Stimulated activated CD8-positive, alpha-beta memory T cell treated with anti-CD3 and anti-CD28 coated beads, Interleukin-4, amount 100 ng/mL, for 24 hours (primary cell): ENCODE data around the gene BACE2.
A peak's percentile ranks its signal among the peaks of the same experiment; 100 is the strongest.

Source experiments
- DNase-seq: peaks from one replicate; pipeline ENCODE4 v3.0.0-alpha.2; 2020; ENCODE audit warnings: low read depth

BACE2 gene

DNA sequence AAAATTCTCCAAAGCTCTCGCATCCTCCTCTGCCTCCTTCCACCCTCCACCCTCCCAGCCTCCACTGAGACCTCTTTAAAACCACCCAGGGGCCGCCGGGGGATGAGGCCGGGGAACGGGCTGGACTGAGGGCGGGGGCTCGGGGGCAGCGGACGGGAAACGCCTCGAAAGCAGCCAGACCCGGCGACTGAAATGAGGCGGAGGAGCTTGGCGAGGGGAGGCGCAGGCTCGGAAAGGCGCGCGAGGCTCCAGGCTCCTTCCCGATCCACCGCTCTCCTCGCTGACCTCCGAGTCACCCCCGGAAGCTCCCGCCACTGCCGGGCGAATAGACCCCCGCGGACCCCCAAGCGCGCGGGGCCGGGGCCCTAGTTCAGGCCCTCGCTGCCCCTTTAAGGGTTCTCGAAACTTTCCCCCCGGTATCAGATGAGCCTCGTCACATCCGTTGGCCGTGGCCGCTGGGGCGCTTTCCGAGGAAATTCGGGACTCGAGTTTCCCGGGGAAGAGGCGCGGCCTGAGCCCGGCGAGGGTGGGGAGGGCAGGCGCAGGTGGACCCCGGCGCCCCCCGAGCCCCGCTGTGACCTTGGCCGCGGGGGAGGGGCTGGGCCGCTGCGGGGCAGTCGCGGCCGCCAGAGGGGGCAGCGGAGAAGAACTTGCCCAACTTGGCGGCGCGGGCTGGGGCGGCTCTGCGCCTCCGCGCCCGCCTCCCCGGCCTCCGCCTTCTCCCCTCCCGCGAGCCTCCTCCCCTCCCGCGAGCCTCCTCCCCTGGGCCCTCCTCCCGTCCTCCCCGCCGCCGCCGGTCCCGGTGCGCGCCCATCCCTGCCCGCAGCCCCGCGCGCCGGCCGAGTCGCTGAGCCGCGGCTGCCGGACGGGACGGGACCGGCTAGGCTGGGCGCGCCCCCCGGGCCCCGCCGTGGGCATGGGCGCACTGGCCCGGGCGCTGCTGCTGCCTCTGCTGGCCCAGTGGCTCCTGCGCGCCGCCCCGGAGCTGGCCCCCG lies at the start of gene BACE2:
TSS of gene BACE2 (plus strand) at position 813 of the 995 bp plus-strand sequence. CDS start at position 917, 104 bp downstream.
- peak; percentile 10 for DNase-seq

DNA sequence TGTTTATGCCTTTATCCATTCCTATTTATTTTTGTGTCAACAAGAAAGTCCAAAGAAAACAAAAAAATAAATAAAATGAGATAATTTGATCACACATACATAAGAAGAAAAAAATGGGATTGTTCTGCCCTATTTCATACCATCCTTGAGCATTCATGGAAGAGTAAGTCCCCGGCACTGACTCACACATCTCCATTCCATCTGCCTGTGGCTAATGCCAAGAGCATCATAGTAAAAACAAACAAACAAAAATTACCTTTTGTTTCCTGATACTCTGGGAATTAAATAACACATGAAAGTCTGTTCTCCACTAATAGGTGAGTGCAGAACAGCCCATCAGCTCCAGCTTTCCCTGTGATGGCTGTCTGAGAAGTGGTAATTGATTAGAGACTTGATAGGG lies 48.1 kb upstream of the BACE2 start:
- DNase-seq = no peak

DNA sequence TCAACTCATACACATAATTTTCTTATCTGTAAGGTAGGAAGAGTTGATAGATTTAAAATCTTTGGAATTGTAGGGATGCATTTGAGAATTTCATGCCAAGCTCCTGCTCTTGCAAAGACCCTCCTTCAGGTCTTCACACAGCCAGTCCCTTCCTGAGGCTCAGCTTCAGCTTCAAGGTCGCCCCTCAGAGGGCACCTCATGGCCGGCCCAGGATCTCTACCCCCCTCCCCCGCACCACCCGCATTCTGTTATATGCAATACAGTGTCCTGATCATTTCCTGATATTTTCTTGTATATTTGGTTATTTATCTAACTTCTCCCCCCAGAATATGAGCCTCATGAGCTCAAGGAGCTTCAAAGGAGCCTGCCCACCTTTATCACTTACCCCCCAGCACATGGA lies 47.0 kb upstream of the BACE2 start:
- DNase-seq = no peak

DNA sequence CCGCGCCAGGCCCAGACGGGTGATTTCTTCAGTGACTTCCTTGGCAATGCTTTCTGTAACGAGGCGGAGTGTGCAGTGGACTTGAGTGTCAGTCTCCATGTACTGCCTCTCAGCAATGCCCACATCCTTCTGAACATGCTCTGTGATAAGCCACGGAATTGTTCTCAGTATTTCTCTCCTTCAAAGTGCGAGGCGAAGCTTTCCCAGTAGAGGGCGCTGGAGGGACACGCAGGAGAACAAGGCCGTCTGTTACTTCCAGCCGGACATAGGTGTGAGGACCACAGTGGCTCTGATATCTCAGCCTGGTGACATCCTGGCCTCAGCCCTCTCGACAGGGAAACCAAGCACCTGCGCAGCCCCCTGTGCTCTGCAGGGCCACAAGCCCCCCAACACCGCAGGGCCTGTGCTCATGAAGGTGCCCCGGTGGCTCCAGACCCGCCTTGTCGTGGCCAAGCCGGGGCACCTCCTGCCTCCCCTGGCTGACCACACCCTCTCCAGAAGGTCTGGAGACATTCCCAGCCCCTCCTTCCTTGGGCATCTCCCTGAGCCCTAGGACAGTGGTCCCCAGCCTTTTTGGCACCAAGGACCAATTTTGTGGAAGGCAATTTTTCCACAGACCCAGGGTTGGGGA lies 46.1 kb upstream of the BACE2 start:
- DNase-seq = peak; percentile 27

DNA sequence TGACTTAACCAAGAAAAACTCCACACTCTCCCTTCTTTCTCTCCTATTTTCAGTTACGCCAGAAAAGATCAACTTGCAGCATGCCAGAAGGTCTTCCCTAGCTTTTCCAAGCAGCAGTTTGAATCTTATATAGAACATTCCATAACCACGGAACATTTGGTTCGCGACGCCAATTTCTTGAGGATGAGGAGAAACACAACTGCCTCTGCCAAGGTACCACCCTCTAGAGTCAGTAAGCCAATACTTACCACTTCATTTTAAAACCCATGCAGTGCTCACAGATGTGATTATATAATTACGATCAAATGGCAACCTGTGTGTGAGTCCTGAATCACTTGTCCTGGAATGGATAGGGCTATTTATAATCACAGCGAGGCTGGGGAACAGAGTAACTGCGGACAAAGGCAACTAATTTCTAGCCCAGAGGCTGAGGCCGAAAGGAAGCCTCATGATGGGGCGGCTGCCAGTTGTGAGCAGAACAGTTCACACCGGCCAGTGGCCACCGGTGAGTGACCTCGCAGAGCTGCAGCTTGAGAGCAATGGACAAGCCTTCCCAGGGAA lies 43.2 kb upstream of the BACE2 start:
- DNase-seq = no peak

DNA sequence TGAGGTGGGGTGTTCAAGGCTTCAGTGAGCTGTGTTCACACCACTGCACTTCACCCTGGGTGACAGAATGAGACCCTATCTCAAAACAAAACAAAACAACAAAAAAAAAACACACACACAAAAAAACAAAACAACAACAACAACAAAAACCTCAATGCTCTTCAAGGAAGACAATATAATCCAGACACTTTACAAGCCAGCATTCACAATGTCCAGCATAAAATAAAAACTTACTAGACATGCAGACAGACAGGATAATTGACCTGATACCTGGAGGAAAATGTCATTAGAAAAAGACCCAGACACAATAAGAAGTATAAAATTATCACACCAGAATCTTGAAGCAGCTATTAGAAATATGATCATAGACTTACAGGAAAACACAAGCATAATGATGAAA lies 39.0 kb upstream of the BACE2 start:
- DNase-seq = no peak

DNA sequence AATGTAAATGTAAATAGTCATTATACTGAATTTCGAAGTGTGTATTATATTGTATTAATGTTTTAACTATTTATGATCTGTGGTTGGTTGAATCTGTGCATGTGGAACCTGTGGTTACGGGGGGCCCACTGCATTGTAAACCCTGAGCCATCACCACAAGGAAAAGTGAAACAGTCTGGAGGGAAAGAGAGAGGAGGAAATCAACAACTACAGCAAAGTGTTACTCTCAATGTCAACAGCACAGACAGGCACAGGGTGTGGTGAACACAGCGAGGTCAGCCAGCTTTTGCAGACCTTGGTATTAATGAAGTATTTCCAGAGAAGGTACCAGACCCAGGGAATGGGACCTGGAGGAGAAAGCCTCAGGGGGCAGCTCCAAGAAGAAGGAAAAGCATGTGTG lies 37.1 kb upstream of the BACE2 start:
- no peak for DNase-seq

DNA sequence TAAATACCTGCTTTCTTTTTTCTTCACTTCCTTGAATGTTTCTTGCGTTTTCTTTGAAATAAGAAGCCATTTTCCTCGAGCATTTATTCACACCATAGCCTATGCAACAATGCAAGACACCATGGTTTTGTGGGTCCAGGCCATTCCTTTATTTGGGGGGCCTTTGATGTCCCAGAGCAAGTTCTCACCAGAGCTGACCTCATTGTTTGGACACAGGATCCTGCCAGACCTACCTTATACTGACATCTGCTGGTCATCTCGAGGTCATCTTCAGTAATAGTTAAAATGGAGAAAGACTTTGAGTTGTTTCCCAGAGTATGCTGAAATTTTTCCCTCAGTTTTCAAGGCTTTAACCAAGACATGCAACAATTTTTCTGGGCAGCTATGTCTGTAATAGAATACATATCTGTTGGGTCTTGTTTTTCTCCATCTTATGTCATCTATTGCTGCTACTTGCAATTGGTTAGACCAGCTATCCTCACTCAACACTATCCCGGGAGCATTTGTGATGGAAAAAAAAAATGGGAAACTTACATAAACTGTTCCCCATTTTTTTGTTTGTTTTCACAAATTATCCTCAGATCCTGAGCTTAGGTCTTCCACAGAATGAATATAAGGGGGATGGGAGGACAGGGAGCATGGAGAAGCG lies 34.0 kb upstream of the BACE2 start:
- DNase-seq = no peak

DNA sequence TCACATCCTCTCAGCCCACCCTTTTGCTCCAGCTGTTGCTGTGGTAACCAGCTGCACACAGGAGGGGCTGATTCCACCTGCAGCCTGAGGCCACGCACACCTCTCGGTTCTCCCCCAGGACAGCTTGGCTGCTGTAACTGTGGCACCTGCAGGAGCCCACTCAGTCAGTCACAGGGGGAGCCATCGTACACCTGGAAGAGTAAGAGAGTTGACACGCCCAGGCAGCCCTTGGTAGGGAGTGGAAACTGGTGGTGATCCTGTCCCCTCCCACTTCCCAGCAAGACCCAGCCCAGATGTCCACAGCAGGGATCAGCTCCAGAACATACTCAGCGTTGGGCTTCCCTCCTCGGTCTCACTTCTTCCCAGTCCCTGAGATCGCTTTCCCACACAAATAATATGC lies 32.2 kb upstream of the BACE2 start:
- DNase-seq = no peak

DNA sequence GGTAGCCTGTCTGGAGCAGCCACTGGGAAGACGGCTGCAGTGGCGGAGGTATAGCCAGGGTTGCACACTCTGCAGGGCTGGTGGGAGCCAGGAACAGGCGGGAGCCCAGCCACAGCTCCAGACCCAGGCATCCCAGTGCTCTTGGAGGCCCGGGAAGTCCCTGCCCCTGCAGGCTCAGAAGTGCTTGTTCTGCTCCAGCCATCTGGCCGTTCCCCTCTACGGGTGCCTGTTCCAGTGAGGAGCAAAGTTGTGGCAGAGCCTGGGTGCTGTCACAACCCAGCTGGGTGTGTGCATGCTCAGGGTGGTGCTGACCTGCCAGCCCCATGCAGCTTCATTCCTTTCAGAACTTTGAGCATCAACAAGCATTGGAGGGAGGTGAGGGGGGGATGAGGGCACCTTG lies 31.7 kb upstream of the BACE2 start:
- DNase-seq = no peak

DNA sequence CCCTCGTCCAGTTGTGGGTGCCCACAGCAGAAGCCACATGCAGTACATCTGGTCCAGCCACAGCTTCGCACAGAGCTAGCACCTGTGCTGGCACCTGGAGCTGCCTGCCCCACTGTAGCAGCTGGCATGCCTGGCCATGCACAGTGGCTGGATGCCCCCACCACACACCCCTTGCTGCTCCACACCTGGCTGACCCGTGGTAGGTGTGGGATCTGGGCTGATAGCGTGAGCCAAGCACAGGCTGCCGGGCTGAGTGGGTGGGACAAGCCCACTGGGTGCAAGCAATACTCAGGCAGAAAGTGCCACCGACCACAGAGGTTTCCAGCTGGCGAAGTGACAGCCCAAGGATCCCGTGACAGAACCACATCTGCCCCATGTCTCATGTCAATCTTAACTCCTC lies 30.6 kb upstream of the BACE2 start:
- DNase-seq = no peak

DNA sequence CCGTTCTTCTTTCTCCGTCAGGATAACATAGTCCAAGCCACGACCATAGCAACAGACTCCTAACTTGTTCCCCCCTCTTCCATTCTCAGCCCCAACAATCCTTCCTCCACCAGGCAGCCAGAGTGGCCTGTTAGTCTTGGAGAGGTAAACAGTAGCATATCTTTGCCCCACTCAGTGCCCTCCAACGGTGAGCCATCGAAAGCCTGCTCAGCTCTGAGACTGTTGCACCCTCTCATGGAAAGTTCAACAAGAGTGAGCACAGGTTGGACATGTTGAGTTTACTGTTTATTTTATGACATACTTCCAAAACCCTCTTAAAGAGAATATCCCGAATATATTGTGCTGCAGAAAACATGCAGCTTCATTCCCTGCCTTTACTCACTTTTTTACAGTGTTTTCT lies 30.1 kb upstream of the BACE2 start:
- DNase-seq = no peak

DNA sequence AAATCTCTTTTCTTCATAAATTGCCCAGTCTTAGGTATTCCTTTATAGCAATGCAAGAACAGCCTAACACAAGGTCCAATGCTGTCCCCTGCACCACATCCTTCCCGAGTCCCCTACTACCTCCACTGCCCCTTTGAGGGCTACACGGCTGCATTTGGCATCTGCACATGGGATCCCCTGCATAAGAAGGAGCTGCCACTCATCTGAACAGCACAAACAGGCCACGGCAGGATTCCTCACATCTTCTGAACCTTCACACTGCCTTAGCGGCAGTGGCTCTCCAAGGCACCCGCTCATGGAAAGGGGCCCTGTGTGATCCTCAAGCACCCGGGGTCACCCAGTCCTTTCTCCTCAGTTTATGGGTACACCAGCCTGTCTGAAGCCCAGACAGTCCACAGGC lies 29.2 kb upstream of the BACE2 start:
- DNase-seq = no peak

DNA sequence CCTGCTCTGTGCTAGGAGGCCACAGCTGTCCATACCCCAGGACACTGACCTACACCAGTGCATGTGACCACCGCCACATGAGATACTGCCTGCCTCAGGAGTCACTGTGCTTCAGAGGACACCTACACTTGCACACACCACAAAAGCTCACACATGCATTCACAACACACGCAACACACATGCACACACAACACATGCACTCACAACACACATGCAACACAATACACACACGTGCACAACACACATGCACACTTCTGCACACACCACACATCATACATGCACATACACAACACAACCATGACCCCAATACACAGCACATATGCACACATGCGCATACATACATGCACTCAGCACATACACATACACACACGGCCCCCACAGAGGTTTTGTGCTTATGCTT lies 28.7 kb upstream of the BACE2 start:
- no peak for DNase-seq

DNA sequence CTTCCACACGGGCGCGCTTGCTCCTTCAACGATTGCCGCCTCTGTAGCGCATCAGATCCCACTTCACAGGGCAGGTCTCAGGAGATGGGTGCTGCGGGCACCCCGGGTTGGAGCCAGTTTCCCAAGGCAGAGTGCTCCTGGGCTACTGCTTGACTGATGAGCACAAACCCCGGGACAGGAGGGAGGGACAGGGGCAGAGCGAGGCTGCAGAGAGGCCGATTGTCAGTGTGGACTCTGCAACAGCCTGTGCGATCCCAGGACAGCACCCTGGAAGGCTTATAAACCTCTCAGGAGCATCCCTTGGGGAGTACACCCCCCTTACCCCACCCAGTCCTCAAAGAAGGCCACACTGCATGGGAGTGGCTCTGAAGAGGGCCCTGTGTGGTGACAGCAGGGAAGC lies 28.0 kb upstream of the BACE2 start:
- DNase-seq = no peak

DNA sequence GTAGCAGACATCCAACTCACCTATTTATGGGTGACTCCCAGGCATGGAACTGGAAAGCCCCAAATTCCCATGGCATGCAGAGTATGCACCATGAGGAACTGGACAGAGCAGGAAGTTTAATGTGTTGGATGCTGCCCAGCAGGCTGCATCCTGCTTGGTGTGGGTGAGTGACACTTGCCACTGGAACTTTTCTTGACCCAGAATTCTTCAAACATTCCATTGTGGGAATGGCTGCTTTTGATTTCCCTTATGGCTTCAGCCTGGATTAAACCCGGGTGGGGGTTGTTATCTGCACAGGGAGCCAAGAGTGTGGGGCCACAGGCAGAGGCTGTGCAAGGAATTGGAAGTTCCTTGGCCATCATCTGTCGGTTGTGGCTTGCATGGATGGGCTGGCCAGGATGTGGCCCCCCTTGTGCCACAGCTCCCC lies 26.9 kb upstream of the BACE2 start:
- no peak for DNase-seq

DNA sequence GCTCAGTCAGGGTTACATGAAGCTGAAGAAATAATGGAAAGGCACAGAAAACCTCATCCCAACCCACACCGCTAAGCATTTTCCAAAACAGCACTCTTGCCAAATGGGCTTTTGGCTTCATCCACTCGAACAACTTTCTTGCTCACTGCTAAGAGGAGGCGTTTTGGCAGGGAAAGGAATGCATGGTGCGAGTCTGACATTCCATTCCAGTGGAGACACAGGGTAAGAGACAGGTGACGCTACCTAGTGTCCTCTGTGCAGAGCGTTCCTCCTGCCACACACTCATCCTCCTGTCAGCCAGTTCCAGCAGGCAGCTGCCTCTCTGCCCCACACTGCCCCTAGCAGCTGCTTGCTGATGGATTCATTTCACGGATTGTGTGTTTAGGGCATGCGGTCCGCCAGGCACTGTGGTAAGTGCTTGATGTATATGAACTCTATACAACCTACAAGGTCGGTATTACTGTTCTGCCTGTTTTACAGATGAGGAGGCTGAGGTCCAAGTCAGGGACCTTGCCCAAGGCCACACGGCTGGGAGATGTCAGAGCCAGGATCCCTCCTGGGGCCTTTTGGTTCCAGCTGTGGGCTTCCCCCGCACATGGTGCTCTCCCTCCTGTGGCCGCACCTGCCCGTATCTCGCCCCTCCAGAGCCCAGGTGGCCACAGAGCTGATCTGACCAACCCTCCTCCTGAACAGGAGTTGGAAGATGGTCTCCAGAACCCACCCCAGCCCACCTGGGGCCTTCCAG lies 25.7 kb upstream of the BACE2 start:
- no peak for DNase-seq

DNA sequence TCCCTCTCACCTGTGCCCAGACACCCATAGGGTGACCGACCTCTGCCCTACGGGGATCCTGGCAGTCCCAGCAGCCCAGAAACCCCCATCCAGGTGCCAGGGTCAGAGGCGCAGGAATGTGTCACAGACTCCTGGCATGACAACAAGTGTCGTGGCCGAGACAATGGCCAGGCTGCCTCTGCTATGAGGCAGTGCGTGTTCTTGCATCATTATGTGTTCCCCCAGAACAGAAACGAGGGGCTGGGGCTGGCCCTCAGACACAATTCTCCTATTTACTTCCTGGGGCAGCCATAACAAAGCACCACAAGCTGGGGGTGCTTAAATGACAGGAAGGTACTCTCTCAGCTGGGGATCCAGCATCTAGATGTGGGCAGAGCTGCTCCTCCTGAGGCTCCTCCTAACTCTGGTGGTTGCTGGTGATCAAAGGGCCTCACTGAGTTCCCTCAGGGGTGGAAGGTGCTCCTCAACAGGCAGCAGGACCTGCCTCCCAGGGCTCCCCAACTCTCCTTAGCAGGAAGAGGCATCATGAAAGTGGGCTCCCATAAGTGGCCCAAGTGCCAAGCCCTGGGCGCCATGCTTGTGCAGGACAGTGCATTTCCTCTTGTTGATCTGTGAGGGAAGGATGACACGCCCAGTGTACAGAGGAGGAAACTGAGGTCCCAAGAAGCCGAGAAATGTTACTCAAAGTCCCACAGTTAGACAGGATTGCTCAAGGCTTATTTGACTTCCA lies 24.2 kb upstream of the BACE2 start:
- no peak for DNase-seq

DNA sequence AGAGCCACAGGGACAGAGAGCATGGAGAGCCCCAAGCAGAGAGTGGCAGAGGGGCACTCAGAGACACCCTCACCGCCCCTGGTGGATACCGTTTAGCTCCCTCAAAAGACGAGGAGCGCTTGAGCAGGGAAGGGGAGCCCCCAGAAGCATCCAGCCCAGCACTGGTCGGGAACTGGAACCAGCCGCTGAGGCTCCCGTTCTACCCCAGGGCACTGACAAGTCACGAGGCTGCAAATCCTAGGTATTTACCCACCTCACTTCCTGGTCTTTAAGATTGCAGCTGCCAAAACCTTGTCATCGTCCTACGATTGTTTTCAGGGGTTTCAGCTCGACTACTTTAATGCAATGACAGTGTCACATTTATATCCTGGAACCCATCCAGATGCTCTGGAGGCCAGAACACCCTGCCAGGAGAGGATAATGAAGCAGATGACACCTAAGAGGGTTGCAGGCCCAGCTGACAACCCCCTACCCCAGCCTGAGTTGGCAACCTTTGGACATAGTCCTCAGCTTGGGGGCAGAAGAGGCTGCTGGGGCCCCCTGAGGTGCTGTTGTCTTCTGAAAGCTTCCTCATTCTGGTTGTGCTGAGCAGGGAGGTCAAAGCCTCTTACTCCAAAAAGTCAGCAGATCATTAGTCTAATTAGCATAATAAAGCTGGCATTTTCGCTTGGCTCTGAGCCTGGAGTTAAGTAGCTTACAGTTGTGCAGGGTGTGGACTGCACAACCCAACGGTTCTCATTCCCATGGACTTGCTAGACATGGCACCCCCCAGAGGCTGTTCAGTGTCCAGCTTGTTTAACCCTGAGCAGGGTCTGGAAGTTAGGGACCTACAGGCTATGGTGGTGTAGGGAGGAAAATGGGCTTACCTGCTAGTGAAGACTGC lies 20.6 kb upstream of the BACE2 start:
- DNase-seq = no peak

DNA sequence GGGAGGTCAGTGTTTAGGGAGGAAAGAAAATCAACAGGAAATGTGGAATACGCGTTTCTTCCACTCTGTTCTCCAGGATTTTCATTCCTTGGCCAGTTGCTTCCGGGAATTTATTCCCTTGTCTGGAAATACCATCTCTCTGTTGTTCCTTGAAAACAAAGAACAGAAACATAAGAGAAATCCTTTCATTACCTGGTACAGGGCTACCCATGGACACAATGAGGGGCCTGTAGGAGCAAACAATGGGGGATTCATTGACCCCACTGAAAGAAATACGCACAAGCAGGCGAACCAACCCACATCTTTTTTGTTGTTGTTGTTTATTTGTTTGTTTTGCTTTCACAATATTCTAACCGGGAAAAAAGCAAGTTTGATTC lies 20.0 kb upstream of the BACE2 start:
- DNase-seq = no peak
